HG03342 (cell line): ENCODE data around the gene TESMIN.

ENCODE experiments used
- ATAC-seq: cut with Tn5 transposase; IDR thresholded peaks from one replicate; pipeline ENCODE4 v1.9.1; 2021; ENCODE audit warnings: mild to moderate bottlenecking, moderate library complexity; ENCODE audit not compliant: unreplicated experiment

Gene TESMIN

DNA sequence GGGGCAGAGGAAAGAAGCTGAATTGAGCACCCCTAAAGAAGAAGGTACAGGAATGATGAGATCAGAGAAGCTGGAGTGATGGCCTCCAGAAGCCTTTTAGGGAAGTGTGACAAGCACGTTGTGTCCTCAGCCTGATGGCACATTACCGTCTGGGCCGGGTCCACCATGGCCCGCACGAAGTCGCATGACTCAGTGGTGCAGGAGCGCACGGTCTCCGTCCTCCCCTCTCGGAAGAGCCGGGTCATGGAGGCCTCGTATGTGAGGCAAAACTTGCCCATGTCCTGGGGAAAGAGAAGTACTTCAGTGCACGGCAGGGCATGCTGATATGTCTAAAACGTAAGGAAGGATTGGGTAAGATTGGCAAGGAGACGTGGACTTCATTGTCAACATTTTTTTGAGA is 11.2 kb upstream of the TESMIN start:
- ATAC-seq: no peak

DNA sequence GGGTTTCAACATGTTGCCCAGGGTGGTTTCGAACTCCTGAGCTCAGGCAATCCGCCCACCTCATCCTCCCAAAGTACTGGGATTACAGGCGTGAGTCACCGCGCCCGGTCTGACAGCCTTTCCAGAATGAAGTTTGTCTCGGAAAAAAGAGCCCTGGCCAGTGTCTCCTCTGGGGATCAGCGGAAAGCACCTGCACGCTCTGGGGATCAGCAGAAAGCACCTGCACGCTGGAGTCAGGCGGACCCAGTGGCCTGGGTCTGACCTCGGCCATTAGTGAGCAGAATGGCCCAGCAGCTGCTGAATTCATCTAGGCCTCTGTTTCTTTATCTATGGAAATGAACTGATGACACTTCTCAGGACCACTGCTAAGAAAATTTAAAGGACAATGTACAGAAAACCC is 10.5 kb upstream of the TESMIN start:
- no peak for ATAC-seq

DNA sequence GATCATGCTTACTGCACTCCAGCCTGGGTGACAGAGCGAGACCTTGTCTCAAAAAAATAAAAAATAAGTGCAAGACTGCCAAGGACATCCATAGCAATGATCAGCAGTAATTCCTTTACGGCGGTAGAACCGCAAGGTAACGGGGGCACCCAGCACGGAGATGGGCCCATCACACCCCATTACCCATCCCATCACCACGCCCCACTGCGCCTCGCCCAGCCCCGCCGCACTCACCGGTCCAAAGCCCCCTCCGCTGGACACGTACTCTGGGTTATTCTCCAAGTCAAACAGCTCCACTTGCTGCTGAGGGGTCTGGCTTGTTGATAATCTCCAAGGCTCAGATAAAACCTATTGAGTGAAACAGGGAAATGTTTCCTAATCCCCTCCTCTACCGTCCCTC is 8.7 kb upstream of the TESMIN start:
- ATAC-seq: no peak

DNA sequence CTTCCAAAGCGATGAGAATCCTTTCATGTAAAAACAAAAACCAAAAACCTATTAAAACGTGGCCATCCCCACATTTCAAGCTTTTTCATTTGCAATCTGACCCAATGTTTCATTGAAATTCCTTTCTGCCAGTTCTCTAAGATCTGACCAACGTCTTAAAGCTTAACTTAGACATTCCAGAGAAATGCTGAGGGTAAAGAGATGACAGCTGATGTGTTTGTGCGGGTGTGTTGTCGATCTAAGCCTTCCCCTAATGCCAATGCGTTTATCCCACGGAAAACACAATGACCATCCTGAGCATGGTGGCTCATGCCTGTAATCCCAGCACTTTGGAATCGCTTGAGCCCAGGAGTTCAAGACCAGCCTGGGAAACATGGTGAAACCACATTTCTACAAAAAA is 6.4 kb upstream of the TESMIN start:
- ATAC-seq: no peak

DNA sequence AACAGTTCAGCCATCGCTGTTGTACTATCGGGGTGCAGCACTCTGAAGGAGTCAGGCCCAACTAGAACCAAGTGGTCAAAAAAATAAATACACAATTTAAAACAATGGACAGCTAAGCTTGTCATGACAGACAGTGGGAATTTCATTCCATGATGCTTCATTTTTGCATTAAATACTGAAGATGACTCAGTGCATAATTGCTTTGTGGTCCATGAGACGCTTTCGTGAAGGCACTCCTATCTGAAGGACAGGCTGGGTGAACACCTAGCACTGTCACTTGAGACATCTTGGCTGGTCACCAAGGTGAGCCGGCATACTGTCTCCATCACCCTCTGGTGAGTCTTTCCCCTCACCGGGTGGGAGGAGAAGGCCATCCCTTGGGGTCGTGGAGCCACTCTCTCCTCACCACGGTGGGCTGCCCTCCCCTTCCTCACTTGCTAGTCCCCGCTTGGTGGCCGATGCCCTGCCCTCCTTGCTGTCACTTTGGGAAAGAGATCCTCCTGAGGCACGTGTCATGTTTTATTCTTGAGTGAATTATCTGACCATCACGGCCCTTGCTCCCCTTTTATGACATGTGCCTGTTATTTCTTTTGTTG is 4.9 kb upstream of the TESMIN start:
- ATAC-seq: no peak

DNA sequence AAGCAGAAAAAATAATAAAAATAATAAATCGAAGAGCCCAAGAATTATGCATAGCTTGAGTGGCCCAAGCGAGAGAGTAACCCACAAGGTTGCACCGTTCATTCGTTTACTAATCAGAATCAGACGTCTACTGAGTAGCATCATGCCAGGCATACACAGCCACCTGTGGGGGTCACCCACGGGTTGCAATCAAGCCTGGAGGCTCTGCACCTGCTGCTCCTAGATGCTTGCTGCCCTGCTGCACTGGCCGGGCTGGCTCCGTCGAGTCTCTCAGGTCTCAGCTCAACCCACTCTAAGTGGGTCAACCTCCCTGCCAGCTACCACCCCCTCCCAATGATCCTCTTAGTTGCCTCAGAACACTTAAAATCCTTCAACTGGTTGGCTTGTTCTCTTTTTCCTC is 2.0 kb upstream of the TESMIN start:
- no peak for ATAC-seq

DNA sequence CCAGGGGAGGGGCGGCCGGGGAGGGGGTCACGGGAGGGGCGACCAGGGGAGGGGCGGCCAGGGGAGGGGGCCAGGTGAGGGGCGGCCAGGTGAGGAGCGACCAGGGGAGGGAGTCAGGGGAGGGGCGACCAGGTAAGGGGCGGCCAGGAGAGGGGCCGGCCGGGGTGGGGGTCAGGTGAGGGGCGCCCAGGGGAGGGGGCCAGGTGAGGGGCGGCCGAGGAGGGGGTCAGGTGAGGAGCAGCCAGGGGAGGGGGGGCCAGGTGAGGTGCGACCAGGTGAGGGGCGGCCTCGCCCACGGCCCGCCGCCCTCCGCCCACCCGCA is 355 bp downstream of the TESMIN start:
- ATAC-seq: no peak

DNA sequence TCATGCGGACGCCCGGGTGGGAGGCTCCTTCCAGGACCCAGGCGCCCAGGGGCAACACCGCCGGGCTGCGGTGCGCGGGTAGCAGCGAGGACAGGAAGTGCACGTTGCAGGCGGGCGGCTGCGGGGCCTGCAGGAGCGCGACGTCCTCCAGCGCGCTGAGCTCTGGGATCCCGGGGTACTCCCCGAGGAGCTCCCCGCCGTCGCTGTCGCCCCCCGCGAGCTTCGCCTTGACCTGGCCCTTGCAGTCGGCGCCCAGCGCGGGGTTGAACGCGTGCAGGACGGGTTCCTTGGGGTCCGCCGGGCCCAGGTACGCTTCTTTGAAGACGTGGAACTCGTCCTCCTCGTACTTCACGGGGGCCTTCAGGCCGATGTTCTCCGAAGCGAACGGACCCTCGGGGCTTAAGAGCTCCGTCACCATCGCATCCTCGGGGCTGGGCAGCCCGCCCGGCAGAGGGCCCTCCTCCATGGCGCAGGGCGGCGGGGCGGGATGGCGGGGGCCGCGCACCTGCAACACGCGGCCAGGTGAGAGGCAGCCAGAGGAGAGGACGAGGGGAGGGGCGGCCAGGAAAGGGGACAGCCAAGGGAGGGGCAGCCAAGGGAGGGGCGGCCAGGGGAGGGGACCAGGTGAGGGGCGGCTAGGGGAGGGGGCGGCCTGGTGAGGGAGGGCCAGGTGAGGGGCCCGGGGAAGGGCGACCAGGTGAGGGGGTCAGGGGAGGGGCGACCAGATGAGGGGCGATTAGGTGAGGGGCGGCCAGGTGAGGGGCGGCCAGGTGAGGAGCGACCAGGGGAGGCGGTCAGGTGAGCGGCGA is 921 bp downstream of the TESMIN start:
- no peak for ATAC-seq

DNA sequence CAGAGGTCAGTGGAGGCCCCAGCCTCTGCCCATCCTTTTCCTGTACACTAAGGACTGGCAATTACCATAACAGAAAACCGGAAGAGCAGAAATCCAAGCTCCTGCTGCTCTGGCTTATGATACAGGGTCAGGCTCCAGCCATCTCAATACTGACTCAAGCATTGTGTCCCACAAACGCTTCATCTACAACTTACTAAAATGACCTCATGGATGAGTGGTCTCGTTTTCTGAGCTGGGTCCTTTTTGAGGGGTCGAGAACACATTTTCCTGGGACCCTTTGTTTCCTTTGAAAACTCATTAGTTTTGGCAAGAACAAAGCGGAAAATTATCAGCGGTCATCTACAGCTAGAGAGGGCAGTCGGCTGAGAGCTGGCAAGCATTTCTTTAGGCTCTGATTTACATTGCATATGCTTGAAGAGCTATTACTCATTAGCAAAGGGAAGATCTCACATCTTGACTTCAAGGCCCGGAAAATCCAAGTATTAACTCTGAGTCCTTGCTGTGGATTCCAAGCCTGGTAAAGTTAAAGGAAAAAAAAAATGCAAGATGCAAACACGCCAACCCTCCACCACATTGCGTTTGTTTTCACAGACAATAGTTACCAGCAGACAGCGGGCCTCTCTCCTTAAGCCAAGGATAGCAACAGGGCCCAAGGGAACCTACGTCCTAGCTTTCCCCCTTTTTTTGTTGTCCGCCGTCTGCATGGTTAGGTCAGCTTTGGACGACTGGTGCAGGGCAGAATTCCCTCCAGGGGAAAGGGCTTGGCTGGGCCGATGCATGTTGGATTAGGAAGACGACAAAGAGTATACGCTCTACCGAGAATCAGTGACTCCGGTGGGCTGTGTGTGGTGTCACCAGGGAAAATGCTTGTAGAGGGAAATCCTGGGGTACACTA is 1.8 kb downstream of the TESMIN start:
- no peak for ATAC-seq

DNA sequence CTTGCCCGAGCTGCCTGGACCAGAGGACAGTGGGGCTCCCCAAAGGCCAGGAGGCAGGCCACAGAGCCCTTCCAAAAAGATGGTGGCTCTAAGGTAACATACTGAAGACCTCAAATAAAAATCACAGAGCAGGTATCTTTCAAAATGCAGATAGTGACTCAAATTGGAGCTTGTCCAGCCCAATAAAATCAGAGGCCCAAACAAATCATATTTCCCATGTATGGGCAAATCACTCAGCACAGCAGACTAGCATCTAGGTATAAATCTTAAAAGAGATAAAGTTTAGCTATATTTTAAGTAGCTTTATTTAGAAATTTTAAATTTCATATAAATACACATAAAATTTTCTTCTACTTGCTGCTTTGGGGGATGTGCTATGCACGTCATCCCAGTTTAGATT is 3.3 kb downstream of the TESMIN start:
- no peak for ATAC-seq

DNA sequence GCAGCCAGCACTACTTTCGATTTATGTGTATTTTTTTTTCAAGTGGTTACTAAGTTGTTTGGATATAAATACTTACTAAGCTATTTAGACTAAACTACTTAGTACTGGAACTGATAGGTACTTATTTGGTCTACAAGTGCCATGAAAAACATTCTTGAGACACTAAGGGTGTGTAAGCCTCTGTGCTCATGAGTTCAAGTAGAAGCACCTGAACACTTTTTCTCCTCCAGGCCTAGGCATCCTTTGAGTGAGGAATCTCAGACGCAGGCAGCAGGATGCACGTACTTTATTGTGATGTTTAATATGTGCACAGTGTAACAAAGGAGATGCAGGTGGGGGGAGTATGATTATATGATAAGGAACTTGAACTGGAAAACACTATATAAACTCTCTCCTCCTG is 7.8 kb downstream of the TESMIN start:
- ATAC-seq: no peak

DNA sequence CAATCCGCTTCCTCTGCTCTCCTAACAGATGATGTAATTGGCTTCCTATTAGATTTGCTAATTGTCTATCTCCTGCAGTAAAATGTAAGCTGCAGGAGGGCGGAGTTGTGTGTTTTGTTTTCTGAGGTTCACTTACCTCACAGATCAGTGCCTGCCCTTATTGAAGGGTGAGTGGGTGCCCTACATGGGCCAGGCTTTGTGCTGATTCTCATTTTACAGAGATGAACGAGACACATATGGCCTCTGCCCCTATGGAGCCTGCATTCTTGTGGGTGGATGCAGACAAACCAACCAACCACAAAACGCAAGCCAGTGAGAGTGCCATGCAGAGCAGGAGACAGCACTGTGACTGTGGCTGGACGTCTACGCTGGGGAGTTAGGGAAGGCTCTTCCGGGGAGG is 9.9 kb downstream of the TESMIN start:
- no peak for ATAC-seq

DNA sequence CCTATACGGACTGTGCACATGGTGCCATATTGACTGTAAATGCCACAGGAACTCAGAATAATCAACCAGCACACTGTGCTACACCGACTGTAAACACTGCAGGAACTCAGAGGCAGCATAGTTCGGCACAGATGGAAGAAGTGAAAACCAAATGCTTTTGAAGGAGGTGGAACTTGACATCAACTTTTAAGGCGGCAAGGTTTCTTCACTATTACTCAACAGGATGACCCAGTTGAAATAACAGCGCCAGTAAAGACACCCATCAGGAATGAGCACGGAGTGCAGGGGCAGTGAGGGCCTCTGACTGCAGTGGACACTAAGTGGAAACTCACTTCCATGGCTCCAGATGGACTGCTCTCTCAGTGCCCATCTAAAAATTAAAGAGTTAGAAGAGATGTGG is 15.7 kb downstream of the TESMIN start:
- no peak for ATAC-seq

DNA sequence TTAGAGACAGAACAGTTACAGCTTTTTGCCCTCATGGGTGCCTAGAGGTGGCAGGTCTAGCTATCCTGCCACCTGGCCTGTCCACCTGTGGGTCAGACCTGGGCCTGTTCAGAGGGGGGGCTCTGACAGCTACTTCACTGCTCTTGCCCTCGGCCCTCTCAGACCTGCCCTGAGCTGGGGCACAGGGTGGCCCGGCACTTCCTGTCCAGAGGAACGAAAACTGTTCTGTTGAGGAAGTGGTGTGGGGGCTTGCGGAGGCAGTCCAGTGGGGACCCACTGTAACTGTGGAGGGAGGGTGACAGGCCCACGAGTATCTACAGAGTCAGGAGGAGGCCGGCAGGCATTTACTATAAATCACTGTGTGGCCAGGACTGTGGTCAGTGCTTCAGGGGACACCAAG is 16.2 kb downstream of the TESMIN start:
- no peak for ATAC-seq

DNA sequence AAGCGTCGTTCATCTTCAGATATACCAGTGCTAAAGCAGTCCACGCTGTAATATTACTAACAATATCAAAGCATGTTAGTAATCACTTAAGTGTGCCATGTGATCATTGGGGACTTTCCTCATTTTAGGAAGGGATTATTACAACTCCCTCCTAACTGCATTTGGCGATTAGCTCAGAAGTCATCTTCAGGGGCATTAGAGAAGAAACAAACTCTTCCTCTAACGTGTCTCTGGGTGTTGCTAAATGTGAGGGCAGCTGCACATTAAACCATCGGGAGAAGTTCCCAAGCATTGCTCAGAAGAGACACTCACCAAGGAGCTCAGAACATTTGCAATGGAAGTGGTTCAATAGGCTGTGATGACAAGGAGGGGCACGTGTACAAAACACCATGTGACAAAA is 17.2 kb downstream of the TESMIN start:
- no peak for ATAC-seq

DNA sequence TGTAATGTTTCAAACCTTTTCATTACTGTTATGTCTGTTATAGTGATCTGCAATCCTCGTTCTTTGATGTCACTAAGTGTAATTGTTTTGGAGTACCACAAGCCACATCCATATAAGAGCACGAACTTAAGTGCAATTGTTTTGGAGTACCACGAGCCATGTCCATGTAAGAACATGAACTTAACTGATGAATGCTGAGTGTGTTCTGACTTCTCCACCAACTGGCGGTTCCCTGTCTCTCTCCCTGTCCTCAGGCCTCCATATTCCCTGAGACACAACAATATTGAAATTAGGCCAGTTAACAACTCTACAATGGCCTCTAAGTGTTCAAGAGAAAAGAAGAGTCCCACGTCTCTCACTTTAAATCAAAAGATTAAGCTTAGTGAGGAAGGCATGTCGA is 23.5 kb downstream of the TESMIN start:
- no peak for ATAC-seq

DNA sequence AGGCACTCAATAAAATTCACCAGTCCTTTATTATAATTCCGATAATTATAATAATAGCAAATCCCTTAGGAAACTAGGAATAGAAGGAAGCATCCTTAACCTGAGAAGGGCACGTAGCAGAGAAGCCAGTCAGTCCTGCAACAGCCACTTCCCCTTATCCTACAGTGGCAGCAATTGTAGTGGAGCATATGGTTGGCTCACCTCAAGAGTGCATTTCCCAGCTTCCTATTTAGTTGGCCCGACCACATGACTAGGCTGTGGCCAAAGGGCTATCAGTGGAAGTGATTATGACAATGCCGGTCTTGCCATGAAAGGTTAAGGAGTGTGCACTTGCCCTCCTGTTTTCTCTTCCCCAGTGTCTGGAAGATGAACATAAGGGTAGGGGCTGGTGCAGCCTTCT is 27.0 kb downstream of the TESMIN start:
- no peak for ATAC-seq

DNA sequence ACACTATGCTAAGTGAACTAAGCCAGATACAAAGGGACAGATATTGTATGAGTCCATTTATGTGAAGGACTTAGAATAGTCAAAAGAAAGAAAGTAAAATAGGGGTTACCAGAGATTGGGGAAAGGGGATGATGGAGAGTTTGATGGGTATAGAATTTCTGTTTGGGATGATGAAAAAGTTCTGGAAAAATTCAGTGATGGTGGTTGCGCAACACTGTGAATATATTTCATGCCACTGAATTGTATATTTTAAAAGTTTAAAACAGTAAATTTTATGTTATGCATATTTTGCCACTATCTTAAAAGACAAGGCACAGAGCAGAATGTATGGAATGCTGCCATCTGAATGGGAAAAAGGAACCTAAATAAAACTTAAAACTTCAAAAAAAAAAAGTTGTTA is 29.2 kb downstream of the TESMIN start:
- no peak for ATAC-seq

DNA sequence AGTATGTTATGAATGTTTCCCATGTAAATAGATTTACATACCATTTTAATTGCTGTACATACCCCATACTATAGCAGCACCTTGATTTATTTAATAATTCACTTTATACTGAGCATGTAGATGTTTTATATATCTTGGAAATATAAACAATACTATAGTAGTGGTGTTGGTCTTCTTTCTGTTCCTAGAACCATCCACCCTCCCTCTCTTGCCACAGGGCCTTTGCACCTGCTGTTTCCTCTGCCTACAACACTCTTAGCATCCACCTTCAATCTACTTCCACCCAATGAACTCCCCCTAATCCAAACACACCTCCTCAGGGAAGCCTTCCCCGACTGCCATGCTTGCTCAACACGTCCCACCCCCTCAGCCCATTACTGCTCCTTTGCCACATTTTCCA is 30.2 kb downstream of the TESMIN start:
- ATAC-seq: no peak

DNA sequence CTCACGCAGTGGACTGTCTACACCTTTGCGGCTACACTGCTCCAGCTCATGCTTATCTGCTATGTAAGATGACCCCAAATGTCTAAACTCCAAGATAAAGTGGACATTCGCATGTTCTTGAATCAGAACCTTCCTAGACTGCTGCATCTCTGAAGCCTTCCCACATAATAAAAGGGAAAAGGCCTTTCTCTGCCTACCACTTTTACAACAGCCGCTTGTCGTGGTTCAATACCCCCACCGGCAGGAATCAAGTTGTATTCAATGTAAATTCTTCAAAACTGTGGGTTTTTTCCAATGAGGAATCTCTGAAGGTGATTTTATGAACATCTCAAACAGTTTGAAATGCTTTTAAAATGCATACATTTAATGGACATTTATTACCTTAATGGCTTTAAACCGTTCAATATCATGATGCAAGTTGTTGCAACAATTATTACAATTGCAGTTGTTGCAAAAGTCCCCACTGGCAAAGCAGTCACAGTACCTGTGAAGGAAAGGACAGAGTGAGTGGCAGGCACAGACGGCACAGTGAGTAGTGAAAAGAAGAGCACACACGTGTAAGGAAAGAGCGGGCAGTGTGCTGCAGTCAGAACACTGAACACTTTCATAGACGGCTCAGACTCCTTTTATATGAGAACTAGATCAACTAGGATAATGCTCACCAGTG is 35.7 kb downstream of the TESMIN start:
- no peak for ATAC-seq

DNA sequence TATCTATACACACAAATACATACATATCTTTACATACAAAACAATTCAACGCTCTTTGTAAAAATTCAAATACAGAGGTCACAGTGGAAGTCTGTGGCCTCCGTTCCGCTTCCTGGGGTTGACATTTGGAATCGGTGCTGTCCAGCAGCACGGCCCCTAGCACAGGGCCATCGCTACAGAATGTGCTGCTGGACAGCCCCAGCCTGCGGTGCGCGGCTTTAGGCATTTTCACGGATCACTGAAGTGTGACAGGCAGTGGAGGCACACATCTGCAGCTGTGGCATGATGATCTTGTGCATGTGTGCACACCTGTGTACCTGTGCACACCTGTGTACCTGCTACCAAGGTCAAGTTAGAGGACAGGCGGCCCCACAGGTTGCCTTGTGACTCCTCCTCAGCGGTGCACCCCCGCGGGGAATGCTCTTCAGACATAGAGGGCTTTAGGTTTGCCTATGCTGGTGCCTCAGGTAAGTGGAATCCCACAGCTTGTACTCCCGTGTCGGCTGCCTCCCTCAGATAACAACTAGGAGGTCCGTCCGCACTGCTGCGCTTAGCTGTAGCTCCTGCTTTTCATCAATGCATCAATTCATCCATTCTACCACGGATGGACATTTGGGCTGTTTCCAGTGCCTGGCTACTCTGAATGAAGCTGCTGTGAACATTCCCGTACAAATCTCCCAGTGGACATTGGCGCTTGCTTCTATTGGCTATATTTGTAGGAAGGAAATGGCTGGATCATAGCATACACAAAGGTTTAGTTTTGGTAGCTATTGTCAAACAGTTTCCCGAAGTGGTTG is 37.1 kb downstream of the TESMIN start:
- no peak for ATAC-seq
